BJ (cell line): ENCODE data around the gene P2RX4. TPM values are rescaled to one million over a fixed set of nuclear protein-coding genes. Genes with fewer than 3 reads are reported as not detected.

ENCODE experiments used
- polyA plus RNA-seq: library from polyadenylated mRNA; depleted of rRNA; stranded (reverse); fragments of >200 nt; gene quantifications from 2 replicates; pipeline ENCODE4 v1.2.3, GENCODE V29; 2011; rRNA removed

Gene P2RX4
- polyA plus RNA-seq, 1 experiment, result 25.8 TPM

Other genes starting within 250 kb of the P2RX4 start
- not detected in 2 replicates for gene HNF1A, start 231.6 kb upstream of the P2RX4 start, polyA plus RNA-seq
- 12.0 and 14.0 TPM in 2 replicates for gene C12orf43, start 193.6 kb upstream of the P2RX4 start, polyA plus RNA-seq
- gene OASL, start 170.9 kb upstream of the P2RX4 start, polyA plus RNA-seq, result 0.49 and 0.67 TPM in 2 replicates
- 0.13 and 0.20 TPM in 2 replicates for gene P2RX7, start 77.3 kb upstream of the P2RX4 start, polyA plus RNA-seq
- gene CAMKK2, start 86.6 kb downstream of the P2RX4 start, polyA plus RNA-seq, result 27.0 and 35.8 TPM in 2 replicates
- 159 and 194 TPM in 2 replicates for gene ANAPC5, start 142.3 kb downstream of the P2RX4 start, polyA plus RNA-seq
- gene RNF34, start 190.0 kb downstream of the P2RX4 start, polyA plus RNA-seq, result 51.0 and 80.3 TPM in 2 replicates